ENCODE data around the gene POMGNT2.

- TF ChIP-seq CTCF (IDR thresholded peaks at IDR 0.05; ENCODE audit: control extremely low read depth in 1 of 3, insufficient read depth in 1 of 3, low read depth in 1 of 3, low read length in 3 of 3), result no peak
- TF ChIP-seq BACH1 (IDR thresholded peaks at IDR 0.05; ENCODE audit: low read length), result no peak
- no peak for TF ChIP-seq SUZ12 (IDR thresholded peaks at IDR 0.05; ENCODE audit: low read length)
- no peak for TF ChIP-seq EGR1 (IDR thresholded peaks at IDR 0.05; ENCODE audit: borderline replicate concordance, low read depth, low read length)
- TF ChIP-seq EZH2 (IDR thresholded peaks at IDR 0.05; ENCODE audit: low read depth, low read length, severe bottlenecking), result no peak
Measured at GRCh38 chr3:43089081-43089480, 16.8 kb downstream of the POMGNT2 start.
